G401 (cell line): ENCODE measurements around the gene GCM1. TPM values are rescaled to one million over a fixed set of nuclear protein-coding genes. Genes with fewer than 3 reads are reported as not detected.
"Not testable (repeated sequence)": the region's sequence is repeated elsewhere in the genome, so short reads cannot be mapped to it uniquely, and the experiment has no call there.

ENCODE experiments used
- DNase-seq: peaks from one replicate; pipeline ENCODE4 v3.0.0-alpha.2; 2015; ENCODE audit warnings: low spot score
- in situ Hi-C: cut with HindIII; loops from 2 replicates; pipeline ENCODE4 v1.10.0; 2016; ENCODE audit warnings: low sequenced_read_pairs, mixed read lengths
- total RNA-seq: library from RNA; depleted of rRNA; stranded (reverse); fragments of >200 nt; shearing (Covaris generic); gene quantifications from 2 replicates; pipeline ENCODE4 v1.2.3, GENCODE V29; 2014; rRNA removed

GCM1 gene, protein sequence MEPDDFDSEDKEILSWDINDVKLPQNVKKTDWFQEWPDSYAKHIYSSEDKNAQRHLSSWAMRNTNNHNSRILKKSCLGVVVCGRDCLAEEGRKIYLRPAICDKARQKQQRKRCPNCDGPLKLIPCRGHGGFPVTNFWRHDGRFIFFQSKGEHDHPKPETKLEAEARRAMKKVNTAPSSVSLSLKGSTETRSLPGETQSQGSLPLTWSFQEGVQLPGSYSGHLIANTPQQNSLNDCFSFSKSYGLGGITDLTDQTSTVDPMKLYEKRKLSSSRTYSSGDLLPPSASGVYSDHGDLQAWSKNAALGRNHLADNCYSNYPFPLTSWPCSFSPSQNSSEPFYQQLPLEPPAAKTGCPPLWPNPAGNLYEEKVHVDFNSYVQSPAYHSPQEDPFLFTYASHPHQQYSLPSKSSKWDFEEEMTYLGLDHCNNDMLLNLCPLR
- total RNA-seq = not detected in 2 replicates

DNA sequence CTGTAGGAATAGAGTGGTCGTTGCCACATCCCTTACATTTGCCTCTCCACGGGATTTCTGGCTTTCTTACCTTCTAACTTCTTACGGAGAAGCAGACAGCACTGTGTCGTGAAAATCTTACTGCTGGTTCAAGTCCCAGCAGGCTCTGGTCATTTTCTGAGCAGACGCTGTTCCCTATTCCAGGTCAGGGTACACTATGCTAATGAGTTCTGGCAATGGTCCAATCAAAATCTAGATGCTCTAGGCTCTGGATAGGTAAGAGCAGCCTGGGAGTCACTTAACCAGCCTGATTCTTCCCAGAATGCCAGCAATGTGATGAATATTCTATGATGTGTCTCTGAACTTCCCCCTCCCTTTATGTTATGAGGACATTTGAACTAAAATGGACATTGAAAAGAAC lies at the start of gene GCM1:
Gene GCM1 (minus strand): TSS at position 158 of the 400 bp plus-strand sequence. CDS start 3,209 bp downstream, outside the sequence.
- no peak for DNase-seq
- in situ Hi-C loops = no loop called here

DNA sequence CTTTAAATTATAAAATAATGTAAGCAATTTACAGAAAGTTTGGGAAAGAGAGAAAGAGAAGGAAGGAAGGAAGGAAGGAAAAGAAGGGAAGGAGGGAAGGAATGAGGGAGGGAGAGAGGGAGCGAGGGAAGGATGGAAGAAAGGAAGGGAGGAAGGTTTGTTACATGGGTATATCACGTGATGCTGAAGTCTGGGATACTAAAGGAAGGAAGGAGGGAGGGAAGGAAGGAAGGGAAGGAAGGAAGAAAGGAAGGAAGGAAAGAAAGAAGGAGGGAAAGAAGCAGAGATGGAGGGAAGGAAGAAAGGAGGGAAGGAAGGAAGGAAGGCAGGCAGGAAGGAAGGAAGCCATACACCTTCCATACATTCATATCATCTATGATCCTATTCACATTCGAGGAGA lies 48.9 kb upstream of the GCM1 start:
- no peak for DNase-seq
- in situ Hi-C loops = no loop called here

DNA sequence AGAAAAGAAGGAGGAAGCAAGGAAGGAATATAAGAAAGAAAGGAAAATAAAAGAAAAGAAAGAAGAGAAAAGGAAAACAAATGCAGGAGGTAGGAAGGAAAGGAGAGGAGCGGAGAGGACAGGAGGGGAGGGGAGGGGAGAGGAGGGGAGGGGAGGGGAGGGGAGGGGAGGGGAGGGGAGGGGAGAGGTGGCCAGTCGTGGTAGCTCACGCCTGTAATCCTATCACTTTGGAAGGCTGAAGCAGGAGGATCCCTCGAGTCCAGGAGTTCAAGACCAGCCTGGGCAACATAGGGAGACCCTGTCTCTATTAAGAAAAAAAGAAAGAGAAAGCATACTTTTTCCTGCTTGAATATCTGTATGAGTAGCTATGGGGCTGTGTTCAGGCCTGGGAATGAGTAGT lies 46.4 kb upstream of the GCM1 start:
- in situ Hi-C loops = no loop called here
- no peak for DNase-seq

DNA sequence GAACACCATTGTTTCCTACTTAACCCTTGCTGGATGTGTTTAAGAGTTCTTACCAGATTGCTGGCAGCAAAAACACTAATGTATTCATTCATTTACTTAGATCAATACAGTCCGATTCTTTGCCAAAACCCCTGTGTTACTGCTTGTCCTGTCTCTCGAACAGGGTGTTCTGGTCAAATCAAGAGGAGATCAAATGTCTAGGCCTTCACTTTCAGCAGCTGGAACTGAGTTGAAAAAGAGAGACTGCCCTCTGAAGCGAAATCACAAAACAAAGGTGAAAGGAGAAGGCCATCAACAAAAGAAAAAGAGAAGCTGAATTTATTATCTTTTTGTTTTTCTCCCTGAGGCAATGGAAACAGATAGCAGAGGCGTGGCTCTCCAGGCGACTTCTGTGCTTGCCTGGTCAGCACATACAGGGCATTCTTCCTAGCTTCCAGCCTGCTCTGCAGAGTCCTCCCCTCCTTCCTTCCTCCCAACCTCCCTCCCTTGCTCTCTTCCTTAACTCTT lies 44.1 kb upstream of the GCM1 start:
- in situ Hi-C loops = no loop called here
- no peak for DNase-seq

DNA sequence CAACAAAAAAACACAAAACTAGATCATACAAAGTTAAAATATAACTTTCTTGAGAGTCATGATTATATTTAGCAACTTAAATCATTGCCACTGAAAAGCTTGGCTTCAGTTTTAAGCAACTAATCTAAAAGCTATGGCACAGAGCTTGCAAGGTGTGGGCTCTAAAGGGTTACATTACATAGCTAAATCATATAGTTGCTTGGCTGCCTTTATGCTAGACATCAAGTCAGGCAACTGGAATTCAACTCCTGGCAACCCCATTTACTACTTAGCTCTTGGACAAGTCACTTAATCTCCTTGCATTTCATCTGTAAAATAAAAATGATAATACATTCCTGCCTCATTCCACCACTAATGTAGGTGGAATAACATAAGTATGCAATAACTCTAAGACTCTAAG lies 40.9 kb upstream of the GCM1 start:
- in situ Hi-C loops = no loop called here

DNA sequence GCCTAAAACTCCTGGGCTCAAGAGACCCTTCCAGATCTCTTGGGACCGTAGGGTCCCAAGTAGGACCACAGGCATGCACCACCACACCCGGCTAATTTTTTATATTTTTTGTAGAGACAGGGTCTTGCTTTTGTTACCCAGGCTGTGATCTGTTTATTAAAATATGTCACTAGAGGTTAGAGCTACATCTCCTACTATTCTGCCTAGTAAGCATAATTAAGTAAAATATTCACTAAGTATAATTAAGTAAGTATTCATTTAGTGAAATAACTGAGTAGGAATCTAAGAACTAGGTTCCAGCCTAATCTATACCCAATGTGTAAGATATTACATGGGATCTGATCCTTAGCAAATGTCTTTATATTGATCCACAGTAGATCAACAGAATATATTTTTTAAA lies 40.2 kb upstream of the GCM1 start:
- in situ Hi-C loops = no loop called here
- no peak for DNase-seq

More for the DNA sequence above, 40.9 kb upstream of the GCM1 start:
- DNase-seq = no peak

DNA sequence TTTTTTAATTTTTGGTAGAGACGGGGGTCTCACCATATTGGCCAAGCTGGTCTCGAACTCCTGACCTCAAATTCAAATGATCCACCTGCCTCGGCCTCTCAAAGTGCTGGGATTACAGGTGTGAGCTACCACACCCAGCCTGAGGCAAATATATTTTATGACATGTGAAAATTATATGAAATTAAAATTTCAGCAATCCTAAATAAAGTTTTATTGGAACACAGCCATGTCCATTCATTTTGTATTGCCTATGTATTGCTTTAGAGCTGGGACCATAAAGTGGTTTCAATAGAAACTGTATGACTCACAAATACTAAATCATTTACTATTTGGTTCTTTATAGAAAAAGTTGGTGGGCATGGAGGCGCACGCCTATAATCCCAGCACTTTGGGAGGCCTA lies 32.0 kb upstream of the GCM1 start:
- DNase-seq = no peak
- in situ Hi-C loops = no loop called here

DNA sequence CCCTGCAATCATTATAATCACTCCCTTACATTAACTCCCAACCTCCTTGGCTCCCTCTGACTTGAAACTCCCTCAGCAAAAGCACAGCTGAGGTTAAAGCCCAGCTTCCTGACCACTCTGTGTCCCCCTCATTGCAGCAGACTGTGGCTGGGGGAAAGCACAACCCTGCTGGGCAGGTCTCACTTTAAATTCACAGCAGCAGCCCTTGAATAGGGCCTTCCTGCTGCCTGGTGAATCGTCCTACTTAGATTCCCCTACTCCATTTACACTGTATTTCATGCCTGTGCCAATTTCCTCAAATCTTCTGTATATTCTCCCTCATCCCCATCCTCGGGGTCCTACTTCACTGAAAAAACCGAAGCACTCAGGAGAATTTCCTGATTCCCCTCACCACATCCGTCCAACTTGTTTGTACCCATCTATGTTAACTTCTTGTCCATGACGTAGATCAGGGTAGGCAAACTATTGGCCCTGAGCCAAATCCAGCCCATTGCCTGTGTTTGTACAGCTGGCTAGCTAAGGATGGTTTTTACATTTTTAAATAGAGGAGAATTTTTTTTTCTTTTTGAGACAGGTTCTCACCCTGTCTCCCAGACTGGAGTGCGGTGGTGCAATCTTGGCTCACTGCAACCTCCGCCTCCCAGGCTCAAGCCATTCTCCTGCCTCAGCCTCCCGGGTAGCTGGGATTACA lies 31.5 kb upstream of the GCM1 start:
- in situ Hi-C loops = no loop called here
- DNase-seq = no peak

DNA sequence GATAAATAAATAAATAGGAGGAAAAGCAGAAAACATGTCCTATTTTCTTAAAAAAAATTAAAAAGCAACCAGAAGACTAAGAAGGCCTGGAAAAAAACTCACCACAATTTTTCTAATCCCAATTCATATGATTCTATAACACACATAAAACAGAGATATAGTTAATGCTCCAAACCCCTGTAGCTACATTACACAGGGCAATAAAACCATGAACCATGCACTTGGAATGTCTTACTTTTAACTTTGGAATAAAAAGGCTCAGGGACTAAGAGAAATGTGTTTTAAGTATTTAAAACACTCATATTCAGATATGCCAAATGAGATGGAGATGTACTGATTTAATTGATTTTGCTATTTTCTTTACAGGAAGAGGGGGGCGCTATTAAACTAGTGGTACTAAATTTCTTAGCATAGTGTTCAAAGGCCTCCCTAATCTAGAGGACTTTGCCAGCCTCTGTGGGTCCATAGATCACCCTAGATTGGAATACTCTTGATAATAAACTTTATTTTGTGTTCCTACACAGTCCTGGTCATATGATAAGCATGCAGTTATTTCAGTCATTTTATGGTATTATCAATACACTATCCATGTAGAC lies 30.3 kb upstream of the GCM1 start:
- DNase-seq = no peak
- in situ Hi-C loops = no loop called here

DNA sequence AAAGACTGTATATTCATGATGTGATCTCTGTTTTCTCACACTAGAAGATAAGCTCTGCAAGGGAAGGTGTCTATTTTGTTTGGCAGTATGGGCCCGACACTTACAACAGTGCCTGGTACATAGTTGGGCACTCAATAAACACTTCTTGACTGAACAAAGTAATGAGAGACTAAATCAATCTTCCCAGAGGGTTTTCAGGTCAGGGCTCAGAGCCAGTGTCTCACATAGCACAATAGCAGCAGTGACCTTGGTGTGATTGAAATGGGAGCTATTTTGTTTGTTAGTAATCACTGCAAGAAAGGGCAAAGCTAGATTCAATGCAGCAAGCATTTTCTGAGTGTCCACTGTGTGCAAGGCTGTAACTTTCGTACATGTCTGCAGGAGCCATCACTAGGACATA lies 26.4 kb upstream of the GCM1 start:
- no peak for DNase-seq
- in situ Hi-C loops = no loop called here

DNA sequence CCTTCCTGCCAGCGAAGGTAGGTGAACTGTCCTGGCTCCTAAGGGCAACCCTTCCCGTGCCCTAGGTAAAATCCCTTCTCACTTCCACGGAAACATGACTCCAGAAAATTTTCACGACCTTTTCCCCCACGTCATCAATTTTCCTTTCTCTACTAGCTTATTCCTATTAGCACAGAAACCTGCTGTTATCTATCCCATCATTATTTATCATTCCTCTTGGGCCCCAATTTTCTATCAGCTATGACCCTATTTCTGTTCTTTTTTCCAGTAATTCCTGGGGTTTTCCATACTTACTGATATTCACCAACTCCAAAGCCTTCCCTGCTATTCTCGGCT lies 23.8 kb upstream of the GCM1 start:
- in situ Hi-C loops = no loop called here
- DNase-seq = no peak

DNA sequence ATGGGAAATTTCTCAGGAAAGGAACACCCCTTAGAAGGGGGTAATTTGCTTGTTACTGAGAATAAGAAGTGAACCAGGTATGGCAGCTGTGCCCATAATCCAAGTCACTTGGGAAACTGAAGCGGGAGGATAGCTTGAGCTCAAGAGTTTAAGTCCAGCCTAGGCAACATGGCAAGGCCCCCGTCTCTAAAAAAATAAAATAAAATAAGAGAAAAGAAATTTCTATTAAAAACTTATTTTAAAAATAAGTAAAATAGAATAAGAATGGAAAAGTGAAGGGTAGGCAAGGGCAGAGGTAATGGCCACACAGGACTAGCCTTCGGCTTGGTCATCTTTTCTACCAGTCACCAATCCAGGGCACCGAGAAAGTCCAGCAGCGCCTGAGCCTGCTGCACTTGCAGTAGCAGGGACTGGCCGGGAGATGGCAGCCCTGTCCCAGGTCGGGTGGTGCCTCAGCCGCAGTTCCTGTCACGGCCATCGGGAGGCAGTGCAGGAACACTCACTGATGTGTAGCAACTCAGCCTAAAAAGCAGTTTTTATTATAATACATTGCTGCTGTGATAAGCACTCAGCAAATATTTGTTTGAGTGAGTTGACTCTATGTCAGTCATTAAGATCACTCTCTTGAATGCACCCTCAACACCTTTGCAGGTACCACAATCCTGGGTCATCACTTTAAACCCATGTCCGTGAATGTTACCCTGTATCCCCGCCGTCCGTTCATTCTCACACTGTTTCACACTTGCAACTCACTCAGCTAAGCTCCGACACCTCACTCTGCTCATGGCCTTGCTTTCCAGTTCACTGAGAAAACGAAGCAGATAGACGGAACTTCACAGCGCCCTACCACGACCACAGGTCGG lies 23.2 kb upstream of the GCM1 start:
- peak; percentile 77 for DNase-seq
- in situ Hi-C loops = no loop called here

DNA sequence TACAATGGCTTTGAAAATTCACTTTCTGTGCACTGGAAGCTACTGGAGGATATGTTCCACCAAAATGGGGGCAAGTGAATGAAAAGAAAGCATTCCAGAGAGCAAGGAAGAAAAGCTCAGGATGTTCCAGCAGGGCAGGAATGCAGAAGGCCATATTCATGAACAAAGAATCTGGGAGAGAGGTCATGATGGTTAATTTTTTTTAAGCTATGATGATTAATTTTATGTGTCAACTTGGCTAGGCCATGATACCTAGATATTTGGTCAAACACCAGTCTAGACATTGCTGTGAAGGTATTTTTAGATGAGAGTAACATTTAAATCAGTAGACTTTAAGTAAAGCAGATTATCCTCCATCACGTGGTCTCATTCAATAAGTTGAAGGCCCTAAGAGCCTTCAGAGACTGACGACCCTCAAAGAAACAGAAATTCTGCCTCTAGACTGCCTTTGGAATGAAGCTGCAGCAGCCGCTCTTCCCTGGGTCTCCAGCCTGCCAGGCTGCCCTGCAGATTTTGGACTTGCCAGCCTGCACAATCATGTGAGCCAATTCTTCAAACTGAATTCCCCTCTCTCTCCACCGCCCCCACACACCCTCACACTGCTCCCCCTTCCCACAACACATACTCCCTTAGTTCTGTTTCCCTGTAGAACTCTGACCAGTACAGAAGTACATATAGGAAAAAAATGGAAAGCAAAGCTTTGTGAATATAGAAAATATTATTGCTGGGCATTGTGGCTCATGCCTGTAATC lies 20.1 kb upstream of the GCM1 start:
- DNase-seq = no peak
- in situ Hi-C loops = no loop called here

DNA sequence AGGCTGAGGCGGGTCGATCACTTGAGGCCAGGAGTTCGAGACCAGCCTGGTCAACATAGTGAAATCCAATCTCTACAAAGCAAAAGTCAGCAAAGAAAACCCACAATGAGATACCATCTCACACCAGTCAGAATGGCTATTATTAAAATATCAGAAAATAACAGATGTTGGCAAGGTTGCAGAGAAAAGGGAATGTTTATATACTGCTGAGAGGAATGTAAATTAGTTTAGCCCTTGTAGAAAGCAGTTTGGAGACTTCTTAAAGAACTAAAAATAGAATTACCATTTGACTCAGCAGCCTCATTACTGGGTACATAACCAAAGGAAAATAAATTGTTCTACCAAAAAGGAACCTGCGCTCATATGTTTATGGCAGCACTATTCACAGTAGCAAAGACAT lies 16.7 kb upstream of the GCM1 start:
- in situ Hi-C loops = no loop called here
- no peak for DNase-seq

DNA sequence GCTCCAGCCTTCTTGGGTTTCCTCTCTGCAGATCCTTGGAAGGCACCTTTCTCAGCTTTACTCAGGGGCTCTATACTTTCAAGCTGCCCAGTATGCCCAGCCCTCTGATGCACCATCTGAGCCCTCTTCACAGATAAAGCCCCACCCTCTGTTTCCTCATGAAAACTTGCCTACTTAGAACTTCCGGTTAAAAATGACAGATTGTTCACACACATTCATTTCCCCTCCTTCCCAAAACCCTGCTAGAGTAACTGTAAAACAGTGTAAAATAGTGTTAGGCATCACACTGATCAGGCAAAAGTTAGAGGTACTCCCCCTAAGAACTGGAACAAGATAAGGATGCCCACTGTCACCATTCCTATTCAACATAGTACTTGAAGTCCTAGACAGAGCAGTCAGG lies 14.0 kb upstream of the GCM1 start:
- in situ Hi-C loops = no loop called here
- DNase-seq = no peak

DNA sequence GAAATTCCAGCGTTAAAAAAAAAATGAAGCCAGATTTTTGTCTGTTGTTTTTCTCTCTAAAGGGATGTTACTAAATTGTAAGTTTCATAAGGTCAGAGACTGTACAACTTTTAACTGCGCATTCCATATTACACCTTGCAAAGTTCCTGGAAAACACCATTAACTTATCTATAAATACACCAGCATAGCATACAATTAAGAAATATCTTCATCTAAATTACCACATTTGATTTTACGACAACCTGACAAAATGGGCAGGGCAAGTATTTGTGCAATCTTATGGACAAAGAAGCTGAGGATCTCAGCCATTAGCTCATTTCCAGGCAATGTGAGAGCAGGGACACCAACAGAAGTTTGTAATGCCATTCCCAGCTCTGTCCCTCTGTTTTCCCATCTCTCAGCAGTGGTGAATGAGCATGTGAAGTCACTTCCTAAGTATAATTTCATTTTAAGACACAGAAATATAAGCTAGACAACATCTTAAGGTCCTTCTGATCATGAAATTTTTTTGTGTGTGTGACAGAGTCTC lies 12.9 kb upstream of the GCM1 start:
- in situ Hi-C loops = no loop called here
- DNase-seq = no peak

DNA sequence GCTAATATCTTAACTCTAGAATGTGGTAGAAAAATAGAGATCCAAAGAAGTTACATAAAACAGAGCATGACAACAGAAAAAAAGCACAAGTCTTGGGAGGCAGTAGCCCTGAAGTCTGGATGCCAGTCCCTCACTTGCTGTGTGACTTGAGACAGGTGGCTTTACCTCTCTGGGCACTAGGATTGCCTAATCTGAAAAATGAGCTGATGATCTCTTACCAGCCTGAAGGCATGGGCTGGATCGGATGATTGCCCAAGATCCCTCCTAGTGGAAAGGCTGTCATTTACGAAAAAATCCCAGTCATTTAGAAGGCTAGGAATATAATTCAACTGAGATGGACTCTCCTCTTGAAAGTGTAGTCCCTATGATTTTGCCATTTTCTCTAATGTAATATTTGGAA lies 10.9 kb upstream of the GCM1 start:
- in situ Hi-C loops = no loop called here
- DNase-seq = no peak

DNA sequence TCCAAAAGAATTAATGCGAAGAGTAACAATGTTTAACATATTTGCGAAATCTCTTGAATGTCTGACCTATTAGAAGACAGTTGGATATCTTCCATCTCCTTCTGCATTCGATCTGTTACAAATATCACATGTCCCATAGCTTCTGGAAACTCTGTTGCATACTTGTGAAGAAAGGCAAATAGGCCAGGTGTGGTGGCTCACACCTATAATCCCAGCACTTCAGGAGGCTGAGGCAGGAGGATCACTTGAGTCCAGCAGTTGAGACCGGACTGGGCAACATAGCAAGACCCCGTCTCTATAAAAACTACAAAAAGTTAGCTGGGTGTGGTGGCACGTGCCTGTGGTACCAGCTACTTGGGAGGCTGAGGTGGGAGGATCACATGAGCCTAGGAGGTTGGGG lies 9.4 kb upstream of the GCM1 start:
- DNase-seq, in situ Hi-C loops: not testable (repeated sequence)
